Loucy (cell line): ENCODE data around the gene PLXNB1.

ENCODE experiments used
- EZH2phosphoT487 ChIP-seq: fragments of 200-600 bp; IDR thresholded peaks from 2 replicates; pipeline ENCODE4 v1.6.1; 2018; ENCODE audit warnings: antibody characterized with exemption, mild to moderate bottlenecking, moderate library complexity, borderline replicate concordance
- TF ChIP-seq, protein P1 (sequence below): fragments of 200-600 bp; sonication (generic); conservative IDR thresholded peaks from 2 replicates; pipeline ENCODE4 v1.5.1; 2014; ENCODE audit warnings: mild to moderate bottlenecking, antibody characterized with exemption, low read length

- TF ChIP-seq, protein P1, sequence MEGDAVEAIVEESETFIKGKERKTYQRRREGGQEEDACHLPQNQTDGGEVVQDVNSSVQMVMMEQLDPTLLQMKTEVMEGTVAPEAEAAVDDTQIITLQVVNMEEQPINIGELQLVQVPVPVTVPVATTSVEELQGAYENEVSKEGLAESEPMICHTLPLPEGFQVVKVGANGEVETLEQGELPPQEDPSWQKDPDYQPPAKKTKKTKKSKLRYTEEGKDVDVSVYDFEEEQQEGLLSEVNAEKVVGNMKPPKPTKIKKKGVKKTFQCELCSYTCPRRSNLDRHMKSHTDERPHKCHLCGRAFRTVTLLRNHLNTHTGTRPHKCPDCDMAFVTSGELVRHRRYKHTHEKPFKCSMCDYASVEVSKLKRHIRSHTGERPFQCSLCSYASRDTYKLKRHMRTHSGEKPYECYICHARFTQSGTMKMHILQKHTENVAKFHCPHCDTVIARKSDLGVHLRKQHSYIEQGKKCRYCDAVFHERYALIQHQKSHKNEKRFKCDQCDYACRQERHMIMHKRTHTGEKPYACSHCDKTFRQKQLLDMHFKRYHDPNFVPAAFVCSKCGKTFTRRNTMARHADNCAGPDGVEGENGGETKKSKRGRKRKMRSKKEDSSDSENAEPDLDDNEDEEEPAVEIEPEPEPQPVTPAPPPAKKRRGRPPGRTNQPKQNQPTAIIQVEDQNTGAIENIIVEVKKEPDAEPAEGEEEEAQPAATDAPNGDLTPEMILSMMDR: no peak
- TF ChIP-seq EZH2phosphoT487: no peak
These were observed 18.1 kb downstream of the PLXNB1 start for GRCh38 chr3:48411606-48412374.
